Amygdala (tissue), 56 donors: ENCODE data around the gene JKAMP.

ENCODE experiments used
- DNase-seq, 56 donors: peaks; one replicate each; lab custom pipeline; 2025; lab: John Stamatoyannopoulos, UW

Gene JKAMP

GRCh38 chr14:59480166-59480565, 4.2 kb upstream of the JKAMP start:
- DNase-seq: no peak

GRCh38 chr14:59481407-59481806, 2.9 kb upstream of the JKAMP start:
- DNase-seq: no peak

- no peak for DNase-seq
Measured at GRCh38 chr14:59481871-59482540, 2.3 kb upstream of the JKAMP start.

GRCh38 chr14:59482541-59483331, 1.6 kb upstream of the JKAMP start:
- peak in 5 of 56 donors; percentile 11 to 34 (median 17) for DNase-seq

- DNase-seq: peak in 4 of 56 donors; percentile 14 to 47 (median 33)
Measured at GRCh38 chr14:59483363-59483762, 954 bp upstream of the JKAMP start.

GRCh38 chr14:59484639-59485175, 390 bp downstream of the JKAMP start:
- no peak for DNase-seq

GRCh38 chr14:59490756-59491155, 6.4 kb downstream of the JKAMP start:
- DNase-seq: no peak

GRCh38 chr14:59492384-59492783, 8.1 kb downstream of the JKAMP start:
- no peak for DNase-seq

- DNase-seq: no peak
Measured at GRCh38 chr14:59500732-59501131, 16.4 kb downstream of the JKAMP start.

GRCh38 chr14:59503256-59503655, 18.9 kb downstream of the JKAMP start:
- no peak for DNase-seq

GRCh38 chr14:59507063-59507751, 22.9 kb downstream of the JKAMP start:
- DNase-seq: peak in 17 of 56 donors; percentile 1 to 48 (median 12)

GRCh38 chr14:59507752-59508103, 23.4 kb downstream of the JKAMP start:
- DNase-seq: no peak

- DNase-seq: no peak
Measured at GRCh38 chr14:59509101-59509500, 24.8 kb downstream of the JKAMP start.

GRCh38 chr14:59510001-59510400, 25.7 kb downstream of the JKAMP start:
- no peak for DNase-seq

GRCh38 chr14:59510966-59511365, 26.6 kb downstream of the JKAMP start:
- no peak for DNase-seq

GRCh38 chr14:59511916-59512575, 27.7 kb downstream of the JKAMP start:
- peak in 2 of 56 donors; percentile 1 to 4 for DNase-seq

- DNase-seq: no peak
Measured at GRCh38 chr14:59520224-59520623, 35.9 kb downstream of the JKAMP start.

- no peak for DNase-seq
Measured at GRCh38 chr14:59529189-59529588, 44.9 kb downstream of the JKAMP start.

- no peak for DNase-seq
Measured at GRCh38 chr14:59530349-59530748, 46.0 kb downstream of the JKAMP start.

- no peak for DNase-seq
Measured at GRCh38 chr14:59532419-59532818, 48.1 kb downstream of the JKAMP start.
